Hematopoietic multipotent progenitor cell treated with erythropoietin and hydrocortisone succinate and interleukin-3 and kit ligand, for 17 days (in vitro differentiated cells): Measurements from ENCODE around the gene SMIM24.
"Not testable (repeated sequence)": the region's sequence is repeated elsewhere in the genome, so short reads cannot be mapped to it uniquely, and the experiment has no call there.

ENCODE experiments used
- DNase-seq: peaks from one replicate; pipeline ENCODE4 v3.0.0-alpha.2; 2015; ENCODE audit warnings: low spot score

Gene SMIM24

GRCh38 chr19:3480383-3481091 is at the start of gene SMIM24:
TSS of gene SMIM24 (minus strand) at chr19:3480525. CDS start at chr19:3480463, 62 bp downstream.
- peak; percentile 34 for DNase-seq

GRCh38 chr19:3529299-3529698 is 49.0 kb upstream of the SMIM24 start:
- DNase-seq: not testable (repeated sequence)

GRCh38 chr19:3528539-3529211 is 48.4 kb upstream of the SMIM24 start:
- DNase-seq: no peak

GRCh38 chr19:3528080-3528479 is 47.8 kb upstream of the SMIM24 start:
- DNase-seq: no peak

- DNase-seq: no peak
These were observed 47.0 kb upstream of the SMIM24 start for GRCh38 chr19:3527238-3527910.

GRCh38 chr19:3526507-3527237 is 46.3 kb upstream of the SMIM24 start:
- DNase-seq: no peak

GRCh38 chr19:3524904-3525451 is 44.7 kb upstream of the SMIM24 start:
- no peak for DNase-seq

DNA sequence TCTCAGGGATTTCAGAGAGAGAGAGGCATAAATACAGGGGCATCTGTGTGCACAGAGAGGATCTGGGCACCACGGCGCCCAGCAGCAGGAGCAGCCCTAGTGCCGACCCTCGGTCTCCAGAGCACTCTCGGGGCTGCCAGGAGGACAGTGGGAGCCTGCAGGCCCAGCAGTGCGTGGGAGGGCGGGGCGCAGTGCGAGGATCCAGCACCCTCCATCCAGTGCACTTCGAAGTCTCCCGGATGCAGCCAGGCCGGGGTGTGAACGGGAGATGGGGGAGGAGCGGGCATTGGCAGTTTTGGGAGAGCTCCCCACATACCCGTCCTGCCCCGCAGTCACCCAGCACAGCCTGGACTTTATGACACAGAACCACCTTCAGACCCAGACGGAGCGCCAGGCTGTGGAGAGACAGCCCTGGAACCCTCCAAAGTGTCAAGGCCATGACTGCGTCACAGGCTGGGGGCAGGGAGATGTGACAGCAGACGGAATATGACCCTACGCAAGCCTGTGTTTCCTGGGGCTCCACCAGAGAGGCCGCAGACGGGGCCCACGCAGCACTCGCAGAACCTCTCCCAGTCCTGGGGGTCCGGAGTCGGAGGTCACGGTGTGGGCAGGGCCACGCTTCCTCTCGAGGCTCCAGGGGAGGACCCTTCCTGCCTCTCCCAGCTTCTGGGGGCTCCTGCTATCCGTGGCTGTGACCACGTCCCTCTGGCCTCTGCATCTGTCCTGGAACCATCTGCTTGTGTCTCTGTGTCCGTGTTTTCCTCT is 43.9 kb upstream of the SMIM24 start:
- DNase-seq: no peak

DNA sequence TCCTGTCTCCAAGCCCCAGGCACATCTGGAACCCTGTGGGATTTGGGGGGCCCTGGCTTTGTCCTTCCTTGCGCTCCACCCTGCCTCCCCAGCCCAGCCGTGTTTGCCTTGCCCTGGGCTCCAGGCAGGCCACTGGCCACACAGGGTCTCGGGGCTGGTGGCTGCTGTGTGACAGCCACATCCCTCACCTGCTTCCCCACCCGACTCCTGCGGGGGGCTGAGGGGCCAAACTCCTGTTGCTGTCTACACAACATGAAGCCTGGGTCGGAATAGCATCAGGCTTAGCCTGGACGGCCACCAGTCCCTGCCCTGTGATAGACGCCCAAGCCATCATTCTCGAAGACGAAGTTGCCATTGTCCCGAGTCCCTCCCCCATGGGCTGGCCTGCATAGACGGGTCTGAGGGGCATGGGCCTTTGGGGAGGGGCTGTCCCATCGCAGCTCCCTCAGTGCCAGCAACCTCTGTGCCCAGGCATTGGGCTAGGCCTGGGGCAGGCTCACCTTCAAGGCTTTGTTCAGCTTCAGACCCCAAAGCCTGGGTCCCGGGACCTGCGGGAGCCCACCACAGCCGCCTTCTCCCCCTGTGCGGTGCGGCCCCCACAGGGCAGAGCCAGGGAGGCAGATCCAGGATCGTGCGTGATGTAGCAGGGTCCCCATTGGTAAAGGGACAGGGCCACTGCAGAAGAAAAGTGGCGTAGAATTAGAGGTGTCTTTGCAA is 43.2 kb upstream of the SMIM24 start:
- DNase-seq: no peak

DNA sequence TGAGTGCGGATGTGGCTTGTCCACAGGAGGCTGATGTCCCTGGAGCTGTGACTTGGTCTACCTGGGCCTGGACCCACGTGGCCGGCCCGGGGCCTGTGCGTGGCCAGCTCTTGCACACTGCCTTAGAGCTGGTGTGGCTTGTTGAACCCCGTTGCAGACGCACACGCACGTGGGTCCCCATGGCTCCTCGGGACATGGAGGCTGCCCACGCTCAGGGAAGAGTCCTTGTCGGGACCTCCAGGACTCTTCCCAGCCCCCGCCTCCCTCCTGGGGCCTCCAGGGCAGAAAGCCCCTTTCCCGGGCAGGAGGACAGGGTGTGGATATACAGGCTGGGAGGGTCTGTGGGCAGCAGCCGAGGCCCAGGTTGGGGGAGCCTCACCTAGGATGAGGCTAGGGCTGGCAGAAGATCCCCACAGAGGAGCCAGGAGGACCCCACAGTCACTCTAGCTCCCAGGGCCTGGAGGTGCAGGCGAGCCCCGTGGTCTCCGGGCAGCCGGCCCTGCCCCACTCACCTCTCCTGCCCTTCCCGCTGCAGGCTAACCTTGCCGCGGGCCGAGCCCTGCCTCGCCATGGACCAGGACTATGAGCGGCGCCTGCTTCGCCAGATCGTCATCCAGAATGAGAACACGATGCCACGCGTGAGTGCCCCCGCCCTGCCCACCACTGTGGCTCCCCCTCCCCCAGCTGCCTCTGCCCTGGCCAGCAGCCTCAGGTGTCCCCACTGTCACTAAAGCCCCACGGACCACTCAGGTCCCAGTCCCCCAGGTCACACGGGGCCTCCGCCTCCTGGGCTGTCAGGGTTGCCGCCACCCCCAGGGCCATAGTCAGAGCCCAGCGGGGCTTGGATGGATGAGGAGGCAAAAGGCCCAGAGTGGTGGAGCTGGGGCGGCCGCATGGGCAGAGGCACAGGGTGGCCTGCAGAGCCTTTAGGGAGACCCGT is 42.4 kb upstream of the SMIM24 start:
- no peak for DNase-seq

DNA sequence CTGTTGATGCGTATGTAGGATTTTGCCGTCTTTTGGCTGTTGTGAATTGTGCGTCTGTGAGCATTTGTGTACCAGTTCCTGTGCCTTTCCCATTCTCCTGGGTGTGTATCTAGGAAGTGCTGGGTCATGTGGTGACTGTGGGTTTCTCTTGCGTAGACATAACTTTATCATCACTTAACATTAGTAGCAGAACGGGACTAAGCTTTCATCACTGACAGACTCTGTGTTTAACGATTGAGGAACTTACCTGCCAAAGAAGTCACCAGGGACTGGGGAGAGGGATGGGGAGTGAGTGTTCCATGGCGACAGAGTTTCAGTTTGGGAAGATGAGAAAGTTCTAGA is 40.8 kb upstream of the SMIM24 start:
- DNase-seq: peak; percentile 75

GRCh38 chr19:3520166-3521103 is 40.1 kb upstream of the SMIM24 start:
- peak; percentile 51 for DNase-seq

DNA sequence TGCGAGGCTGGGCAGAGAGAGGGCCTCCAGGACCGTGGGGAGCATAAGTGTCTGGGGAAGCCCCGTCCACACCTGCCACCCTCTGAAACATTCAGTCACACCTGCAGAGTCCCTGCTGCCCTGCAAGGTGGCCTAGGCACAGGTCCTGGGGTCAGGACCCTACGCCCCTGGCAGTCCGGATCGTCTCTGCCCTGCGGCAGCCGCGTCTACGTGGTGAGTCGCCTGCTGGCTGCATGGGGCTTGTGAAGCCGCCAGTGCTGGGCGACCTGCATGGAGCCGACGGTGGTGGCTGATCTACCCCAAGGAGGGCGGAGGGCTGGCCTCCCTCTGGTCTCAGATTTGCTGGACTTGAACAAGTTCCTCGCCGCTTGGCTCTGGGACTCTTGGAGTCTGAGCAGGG is 38.8 kb upstream of the SMIM24 start:
- no peak for DNase-seq

GRCh38 chr19:3518659-3519058 is 38.3 kb upstream of the SMIM24 start:
- no peak for DNase-seq

GRCh38 chr19:3518255-3518654 is 37.9 kb upstream of the SMIM24 start:
- DNase-seq: no peak

DNA sequence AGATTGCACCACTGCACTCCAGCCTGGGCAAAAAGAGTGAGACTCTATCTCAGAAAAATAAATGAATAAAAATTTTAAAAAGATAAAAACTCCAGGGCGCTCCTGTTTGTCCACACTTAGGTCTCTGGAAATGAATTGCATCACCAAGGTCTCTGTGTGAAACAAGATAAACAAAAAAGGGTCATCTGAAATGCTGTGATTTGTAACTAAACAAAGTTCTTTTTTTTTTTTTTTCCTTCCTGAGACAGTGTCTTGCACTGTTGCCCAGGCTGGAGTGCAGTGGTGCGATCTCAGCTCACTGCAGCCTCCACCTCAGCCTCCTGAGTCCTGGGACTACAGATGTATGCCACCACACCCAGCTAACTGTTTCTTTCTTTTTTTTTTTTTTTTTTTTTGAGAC is 37.3 kb upstream of the SMIM24 start:
- DNase-seq: no peak

GRCh38 chr19:3516675-3517207 is 36.4 kb upstream of the SMIM24 start:
- peak; percentile 81 for DNase-seq

- no peak for DNase-seq
These were observed 35.6 kb upstream of the SMIM24 start for GRCh38 chr19:3515891-3516422.
